ENCODE data around the gene GALNTL6. TPM values are rescaled to one million over a fixed set of nuclear protein-coding genes. Genes with fewer than 3 reads are reported as not detected.

The GALNTL6 gene
- total and polyA plus RNA-seq, 9 of the 15 experiments (the other 6 are each of a cell fraction or from before 2014, with no cell fraction given), result 0.18 to 0.50 (median 0.29) TPM

DNA sequence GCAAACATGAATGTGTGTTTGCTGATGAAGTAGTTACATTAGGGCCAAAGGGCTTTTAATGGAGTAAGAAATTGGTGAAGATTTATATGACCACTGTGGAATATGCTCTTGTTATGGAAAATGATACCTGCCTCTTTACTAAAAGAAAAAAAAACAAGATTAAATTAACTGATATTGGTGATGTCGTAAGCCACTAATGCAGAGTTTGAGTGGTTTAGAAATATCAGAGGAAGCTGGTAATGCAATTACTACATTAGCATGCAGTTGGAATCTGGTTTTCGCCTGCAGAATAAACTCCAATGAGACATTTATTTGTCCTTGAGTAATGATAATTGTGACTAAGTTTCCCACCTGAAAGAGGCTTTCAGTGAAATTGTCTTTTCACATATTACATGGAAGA, 597.9 kb downstream of the GALNTL6 start:
- Histone ChIP-seq H3K9me1 (ENCODE audit: control insufficient read depth, insufficient read depth, low read length) (no peaks in the 10 kb centered on the region), H3K4me3 (no peak overlapping the region), H3K4me2 (ENCODE audit: insufficient read depth, low read length) (no peak overlapping the region), H3K79me2 (ENCODE audit: control insufficient read depth, insufficient read depth, low read length) (no peaks in the 10 kb centered on the region), H3K9me3 (replicated peaks; ENCODE audit: control insufficient read depth, insufficient read depth, low read depth, low read length) (no peaks in the 10 kb centered on the region), H3K27ac (ENCODE audit: extremely low read depth, low read depth, low read length) (no peak overlapping the region), H3K9ac (ENCODE audit: insufficient read depth in 1 of 2, low read depth in 2 of 2, low read length in 2 of 2) (no peak overlapping the region), H3K27me3 (ENCODE audit: control insufficient read depth in 2 of 2, insufficient read depth in 2 of 2, low read length in 2 of 2) (no peaks in the 10 kb centered on the region), H3K4me1 (replicated peaks in 1 of 2; ENCODE audit: control insufficient read depth in 2 of 2, insufficient read depth in 2 of 2, low read length in 2 of 2) (no peaks in the 10 kb centered on the region), H4K20me1 (replicated peaks; ENCODE audit: control insufficient read depth, insufficient read depth, low read length) (no peaks in the 10 kb centered on the region), H3K36me3 (ENCODE audit: control insufficient read depth, insufficient read depth, low read length) (no peaks in the 10 kb centered on the region), H2AFZ (ENCODE audit: low read depth, low read length) (no peak overlapping the region)
- ChIA-PET POLR2A (no interaction called here), CTCF (ENCODE audit: low intra/inter-chr PET ratio) (no interaction called here)
- intact Hi-C loops (cut with micrococcal nuclease), result no loop called here
- WGBS (ENCODE audit: insufficient coverage, low coverage, missing lambda C conversion rate), result 0% methylated on average over 2 of the region's 2 CpGs
- ATAC-seq (no peak), FAIRE-seq (no peak), DNase-seq (ENCODE audit: extremely low read depth in 1 of 4, low spot score in 3 of 4) (no peak)
- no TSS peak for BruUV-seq (replicated peaks)
- in situ Hi-C loops (cut with MboI), result no loop called here
- TF ChIP-seq SMARCA5 (IDR thresholded peaks at IDR 0.05) (no peak), HMG20B (CRISPR knock-in tag; IDR thresholded peaks at IDR 0.05) (no peak), NELFE (IDR thresholded peaks at IDR 0.05; ENCODE audit: insufficient read depth, insufficient read length) (no peak), ZNF445 (CRISPR knock-in tag; IDR thresholded peaks at IDR 0.05; ENCODE audit: low read depth) (no peak), ZNF282 (CRISPR knock-in tag; IDR thresholded peaks at IDR 0.05) (no peak), CHD1 (IDR thresholded peaks at IDR 0.05; ENCODE audit: low read length) (no peak), NFIX (CRISPR knock-in tag; IDR thresholded peaks at IDR 0.05; ENCODE audit: low read depth) (no peak), WHSC1 (IDR thresholded peaks at IDR 0.05; ENCODE audit: low read length) (no peak)
- TF ChIP-seq, protein P1, sequence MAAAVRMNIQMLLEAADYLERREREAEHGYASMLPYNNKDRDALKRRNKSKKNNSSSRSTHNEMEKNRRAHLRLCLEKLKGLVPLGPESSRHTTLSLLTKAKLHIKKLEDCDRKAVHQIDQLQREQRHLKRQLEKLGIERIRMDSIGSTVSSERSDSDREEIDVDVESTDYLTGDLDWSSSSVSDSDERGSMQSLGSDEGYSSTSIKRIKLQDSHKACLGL (CRISPR knock-in tag; IDR thresholded peaks at IDR 0.05; ENCODE audit: borderline replicate concordance, poor library complexity, severe bottlenecking), result no peak
- TF ChIP-seq, protein P2, sequence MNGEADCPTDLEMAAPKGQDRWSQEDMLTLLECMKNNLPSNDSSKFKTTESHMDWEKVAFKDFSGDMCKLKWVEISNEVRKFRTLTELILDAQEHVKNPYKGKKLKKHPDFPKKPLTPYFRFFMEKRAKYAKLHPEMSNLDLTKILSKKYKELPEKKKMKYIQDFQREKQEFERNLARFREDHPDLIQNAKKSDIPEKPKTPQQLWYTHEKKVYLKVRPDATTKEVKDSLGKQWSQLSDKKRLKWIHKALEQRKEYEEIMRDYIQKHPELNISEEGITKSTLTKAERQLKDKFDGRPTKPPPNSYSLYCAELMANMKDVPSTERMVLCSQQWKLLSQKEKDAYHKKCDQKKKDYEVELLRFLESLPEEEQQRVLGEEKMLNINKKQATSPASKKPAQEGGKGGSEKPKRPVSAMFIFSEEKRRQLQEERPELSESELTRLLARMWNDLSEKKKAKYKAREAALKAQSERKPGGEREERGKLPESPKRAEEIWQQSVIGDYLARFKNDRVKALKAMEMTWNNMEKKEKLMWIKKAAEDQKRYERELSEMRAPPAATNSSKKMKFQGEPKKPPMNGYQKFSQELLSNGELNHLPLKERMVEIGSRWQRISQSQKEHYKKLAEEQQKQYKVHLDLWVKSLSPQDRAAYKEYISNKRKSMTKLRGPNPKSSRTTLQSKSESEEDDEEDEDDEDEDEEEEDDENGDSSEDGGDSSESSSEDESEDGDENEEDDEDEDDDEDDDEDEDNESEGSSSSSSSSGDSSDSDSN (IDR thresholded peaks at IDR 0.05; ENCODE audit: borderline replicate concordance in 1 of 2, low read depth in 2 of 2, low read length in 2 of 2), result no peak
- TF ChIP-seq, protein P3, sequence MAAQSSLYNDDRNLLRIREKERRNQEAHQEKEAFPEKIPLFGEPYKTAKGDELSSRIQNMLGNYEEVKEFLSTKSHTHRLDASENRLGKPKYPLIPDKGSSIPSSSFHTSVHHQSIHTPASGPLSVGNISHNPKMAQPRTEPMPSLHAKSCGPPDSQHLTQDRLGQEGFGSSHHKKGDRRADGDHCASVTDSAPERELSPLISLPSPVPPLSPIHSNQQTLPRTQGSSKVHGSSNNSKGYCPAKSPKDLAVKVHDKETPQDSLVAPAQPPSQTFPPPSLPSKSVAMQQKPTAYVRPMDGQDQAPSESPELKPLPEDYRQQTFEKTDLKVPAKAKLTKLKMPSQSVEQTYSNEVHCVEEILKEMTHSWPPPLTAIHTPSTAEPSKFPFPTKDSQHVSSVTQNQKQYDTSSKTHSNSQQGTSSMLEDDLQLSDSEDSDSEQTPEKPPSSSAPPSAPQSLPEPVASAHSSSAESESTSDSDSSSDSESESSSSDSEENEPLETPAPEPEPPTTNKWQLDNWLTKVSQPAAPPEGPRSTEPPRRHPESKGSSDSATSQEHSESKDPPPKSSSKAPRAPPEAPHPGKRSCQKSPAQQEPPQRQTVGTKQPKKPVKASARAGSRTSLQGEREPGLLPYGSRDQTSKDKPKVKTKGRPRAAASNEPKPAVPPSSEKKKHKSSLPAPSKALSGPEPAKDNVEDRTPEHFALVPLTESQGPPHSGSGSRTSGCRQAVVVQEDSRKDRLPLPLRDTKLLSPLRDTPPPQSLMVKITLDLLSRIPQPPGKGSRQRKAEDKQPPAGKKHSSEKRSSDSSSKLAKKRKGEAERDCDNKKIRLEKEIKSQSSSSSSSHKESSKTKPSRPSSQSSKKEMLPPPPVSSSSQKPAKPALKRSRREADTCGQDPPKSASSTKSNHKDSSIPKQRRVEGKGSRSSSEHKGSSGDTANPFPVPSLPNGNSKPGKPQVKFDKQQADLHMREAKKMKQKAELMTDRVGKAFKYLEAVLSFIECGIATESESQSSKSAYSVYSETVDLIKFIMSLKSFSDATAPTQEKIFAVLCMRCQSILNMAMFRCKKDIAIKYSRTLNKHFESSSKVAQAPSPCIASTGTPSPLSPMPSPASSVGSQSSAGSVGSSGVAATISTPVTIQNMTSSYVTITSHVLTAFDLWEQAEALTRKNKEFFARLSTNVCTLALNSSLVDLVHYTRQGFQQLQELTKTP (IDR thresholded peaks at IDR 0.05; ENCODE audit: low read depth in 1 of 2, partially characterized antibody in 2 of 2), result no peak
- TF ChIP-seq, protein P4, sequence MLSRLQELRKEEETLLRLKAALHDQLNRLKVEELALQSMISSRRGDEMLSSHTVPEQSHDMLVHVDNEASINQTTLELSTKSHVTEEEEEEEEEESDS (CRISPR knock-in tag; IDR thresholded peaks at IDR 0.05), result no peak
- TF ChIP-seq, protein P5, sequence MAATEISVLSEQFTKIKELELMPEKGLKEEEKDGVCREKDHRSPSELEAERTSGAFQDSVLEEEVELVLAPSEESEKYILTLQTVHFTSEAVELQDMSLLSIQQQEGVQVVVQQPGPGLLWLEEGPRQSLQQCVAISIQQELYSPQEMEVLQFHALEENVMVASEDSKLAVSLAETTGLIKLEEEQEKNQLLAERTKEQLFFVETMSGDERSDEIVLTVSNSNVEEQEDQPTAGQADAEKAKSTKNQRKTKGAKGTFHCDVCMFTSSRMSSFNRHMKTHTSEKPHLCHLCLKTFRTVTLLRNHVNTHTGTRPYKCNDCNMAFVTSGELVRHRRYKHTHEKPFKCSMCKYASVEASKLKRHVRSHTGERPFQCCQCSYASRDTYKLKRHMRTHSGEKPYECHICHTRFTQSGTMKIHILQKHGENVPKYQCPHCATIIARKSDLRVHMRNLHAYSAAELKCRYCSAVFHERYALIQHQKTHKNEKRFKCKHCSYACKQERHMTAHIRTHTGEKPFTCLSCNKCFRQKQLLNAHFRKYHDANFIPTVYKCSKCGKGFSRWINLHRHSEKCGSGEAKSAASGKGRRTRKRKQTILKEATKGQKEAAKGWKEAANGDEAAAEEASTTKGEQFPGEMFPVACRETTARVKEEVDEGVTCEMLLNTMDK (IDR thresholded peaks at IDR 0.05; ENCODE audit: borderline replicate concordance, insufficient read depth, low read depth, low read length, poor library complexity, severe bottlenecking), result no peak

Measured in K562 (cell line).